ENCODE measurements around the gene RIGI. TPM values are rescaled to one million over a fixed set of nuclear protein-coding genes. Genes with fewer than 3 reads are reported as not detected.

RIGI gene
- total RNA-seq: 20.1 and 128 TPM in 2 replicates

DNA sequence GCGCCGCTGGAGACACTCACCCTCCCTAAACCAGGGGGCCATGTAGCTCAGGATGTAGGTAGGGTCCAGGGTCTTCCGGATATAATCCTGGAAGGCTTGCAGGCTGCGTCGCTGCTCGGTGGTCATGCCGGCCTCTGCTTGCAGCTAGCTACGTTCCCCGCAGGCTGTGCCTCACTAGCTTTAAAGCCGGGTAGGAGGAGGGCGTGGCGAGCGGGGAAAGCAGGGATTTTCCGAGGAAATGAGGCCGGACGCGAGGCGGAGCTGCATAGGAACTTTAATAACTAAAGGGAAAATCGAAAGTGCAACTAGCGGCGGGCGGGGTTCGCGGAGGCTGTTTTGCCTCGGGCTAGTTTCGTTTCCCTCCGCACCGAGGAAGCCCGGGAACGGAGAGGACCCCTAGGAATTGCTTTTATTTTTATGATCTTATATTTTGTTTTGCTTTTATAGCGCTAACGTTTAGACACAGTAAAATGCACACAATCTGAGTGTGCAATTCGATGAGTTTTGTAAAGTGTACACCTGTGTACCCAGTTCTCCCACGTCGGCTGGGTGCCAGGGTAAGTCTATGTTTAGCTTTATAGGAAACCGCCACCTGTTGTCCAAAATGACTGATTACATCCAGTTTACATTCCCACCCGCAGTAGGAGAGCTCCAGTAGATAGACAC lies at the start of gene RIGI:
RIGI (minus strand) TSS at position 156 of the 666 bp plus-strand sequence; CDS start at position 126, 30 bp downstream.

GRCh38 chr9:32572900-32573523 lies 47.0 kb upstream of the RIGI start, which contains the start of gene NDUFB6:
Gene NDUFB6 (minus strand): TSS chr9:32573159. CDS start chr9:32573060, 99 bp downstream.

GRCh38 chr9:32552172-32552872 lies 26.3 kb upstream of the RIGI start, which contains the start of the genes SMIM27 and TOPORS:
Gene SMIM27 (plus strand): TSS chr9:32552327. CDS start chr9:32552435, 108 bp downstream.
Gene TOPORS (minus strand): TSS chr9:32552586. CDS start chr9:32552436, 150 bp downstream.

Other genes starting within 250 kb of the RIGI start
- 34.4 and 48.0 TPM in 2 replicates for gene ACO1, start 141.6 kb downstream of the RIGI start, total RNA-seq
- 1.4 and 3.2 TPM in 2 replicates for gene SMIM27, start 26.1 kb upstream of the RIGI start, total RNA-seq
- 35.1 and 43.2 TPM in 2 replicates for gene TOPORS, start 26.4 kb upstream of the RIGI start, total RNA-seq
- 53.5 and 54.2 TPM in 2 replicates for gene NDUFB6, start 47.0 kb upstream of the RIGI start, total RNA-seq
- gene TAF1L, start 109.5 kb upstream of the RIGI start, total RNA-seq: under 0.01 TPM in 1 of 2 replicates, not detected in the other